Lower leg skin (tissue), 4 donors: ENCODE data around the gene HSF5. TPM values are rescaled to one million over a fixed set of nuclear protein-coding genes. Genes with fewer than 3 reads are reported as not detected.

Source experiments
- DNase-seq, 2 donors: peaks; one replicate each; pipeline ENCODE4 v3.0.0-alpha.2; 2019; ENCODE audit warnings: low spot score in 2 of 2
- H3K4me3 ChIP-seq: fragments of 200-600 bp; sonication (generic); 2 replicates; pipeline ENCODE4 v1.5.1; 2017; ENCODE audit warnings: mild to moderate bottlenecking, low read depth; ENCODE audit not compliant: poor library complexity, severe bottlenecking
- CTCF ChIP-seq, 3 donors: fragments of 450-650 bp; IDR thresholded peaks; one replicate each; pipeline ENCODE4 v1.5.1; 2016; ENCODE audit warnings: antibody characterized with exemption in 3 of 3, mild to moderate bottlenecking in 3 of 3, moderate library complexity in 2 of 3
- POLR2A ChIP-seq, 2 donors: fragments of 450-650 bp; IDR thresholded peaks; one replicate each; pipeline ENCODE4 v1.6.1; 2016 to 2017; ENCODE audit warnings: antibody characterized with exemption in 2 of 2, mild to moderate bottlenecking in 1 of 2, moderate library complexity in 1 of 2
- WGBS, 2 donors: methylation state at CpG; one replicate each; pipeline ENCODE4 v1.1.5; 2018; 5-methylcytosine and 5-hydroxymethylcytosine counted together
- intact Hi-C: fragments of 100-400 bp; cut with DNase I; formaldehyde crosslinking; loops from one replicate; pipeline ENCODE4 v1.15.0; 2023; ENCODE audit warnings: low total_unique reads
- total RNA-seq, 4 donors: library from RNA; depleted of rRNA; stranded (reverse); fragments of >200 nt; gene quantifications; one replicate each; pipeline ENCODE4 v1.1.0, GENCODE V29; 2016

Gene HSF5
- total RNA-seq, 4 donors from 2014 or later = 0.08 to 0.10 TPM; not detected in 2

- no peak for DNase-seq
- intact Hi-C loops = loop anchor here (10.0 kb wide), 1 partner anchor 46 kb away; no protein-coding TSS in a partner anchor
- 38 to 63% methylated on average over 1 of the region's 1 CpG for WGBS, 2 donors
- no peak for TF ChIP-seq CTCF (IDR thresholded peaks at IDR 0.05)
- no peak for TF ChIP-seq POLR2A (IDR thresholded peaks at IDR 0.05)
- H3K4me3 ChIP-seq = no peak overlapping the region
These were observed 41.1 kb upstream of the HSF5 start for GRCh38 chr17:58529275-58529674.

GRCh38 chr17:58528443-58528842, 40.2 kb upstream of the HSF5 start:
- WGBS, 2 donors = 20 to 44% methylated on average over 3 of the region's 3 CpGs
- intact Hi-C loops = loop anchor here (10.0 kb wide), 1 partner anchor 46 kb away; no protein-coding TSS in a partner anchor
- no peak for TF ChIP-seq POLR2A (IDR thresholded peaks at IDR 0.05)
- no peak for TF ChIP-seq CTCF (IDR thresholded peaks at IDR 0.05)
- H3K4me3 ChIP-seq = no peak overlapping the region
- DNase-seq = no peak

GRCh38 chr17:58527949-58528348, 39.7 kb upstream of the HSF5 start:
- DNase-seq = no peak
- H3K4me3 ChIP-seq = no peak overlapping the region
- WGBS, 2 donors = 52 to 66% methylated on average over 3 of the region's 3 CpGs
- intact Hi-C loops = loop anchor here (10.0 kb wide), 1 partner anchor 47 kb away; no protein-coding TSS in a partner anchor
- TF ChIP-seq POLR2A (IDR thresholded peaks at IDR 0.05) (no peak), CTCF (IDR thresholded peaks at IDR 0.05) (no peak)

- DNase-seq = no peak
- intact Hi-C loops = loop anchor here (10.0 kb wide), 1 partner anchor 47 kb away; no protein-coding TSS in a partner anchor
- 81 to 87% methylated on average over 2 of the region's 2 CpGs for WGBS, 2 donors
- H3K4me3 ChIP-seq = no peak overlapping the region
- TF ChIP-seq POLR2A (IDR thresholded peaks at IDR 0.05) (no peak), CTCF (IDR thresholded peaks at IDR 0.05) (no peak)
These were observed 39.1 kb upstream of the HSF5 start for GRCh38 chr17:58527306-58527705.

- no peak for TF ChIP-seq CTCF (IDR thresholded peaks at IDR 0.05)
- TF ChIP-seq POLR2A (IDR thresholded peaks at IDR 0.05) = no peak
- no peak for DNase-seq
- intact Hi-C loops = loop anchor here (10.0 kb wide), 1 partner anchor 50 kb away; no protein-coding TSS in a partner anchor
- H3K4me3 ChIP-seq = no peak overlapping the region
- WGBS, 2 donors = 34 to 36% methylated on average over 3 of the region's 3 CpGs
These were observed 37.0 kb upstream of the HSF5 start for GRCh38 chr17:58525239-58525638.

- no peak for DNase-seq
- intact Hi-C loops = loop anchor here (10.0 kb wide), 1 partner anchor 53 kb away; no protein-coding TSS in a partner anchor
- H3K4me3 ChIP-seq = no peak overlapping the region
- TF ChIP-seq CTCF (IDR thresholded peaks at IDR 0.05) = no peak
- no peak for TF ChIP-seq POLR2A (IDR thresholded peaks at IDR 0.05)
- WGBS, 2 donors = 78 to 84% methylated on average over 10 of the region's 10 CpGs
These were observed 33.5 kb upstream of the HSF5 start for GRCh38 chr17:58521680-58522079.
